ENCODE results near the gene JUNB.
"Not testable (repeated sequence)": the region's sequence is repeated elsewhere in the genome, so short reads cannot be mapped to it uniquely, and the experiment has no call there.

The JUNB gene

GRCh38 chr19:12789098-12789903 is 2.0 kb upstream of the JUNB start:
- DNase-seq: no peak

DNA sequence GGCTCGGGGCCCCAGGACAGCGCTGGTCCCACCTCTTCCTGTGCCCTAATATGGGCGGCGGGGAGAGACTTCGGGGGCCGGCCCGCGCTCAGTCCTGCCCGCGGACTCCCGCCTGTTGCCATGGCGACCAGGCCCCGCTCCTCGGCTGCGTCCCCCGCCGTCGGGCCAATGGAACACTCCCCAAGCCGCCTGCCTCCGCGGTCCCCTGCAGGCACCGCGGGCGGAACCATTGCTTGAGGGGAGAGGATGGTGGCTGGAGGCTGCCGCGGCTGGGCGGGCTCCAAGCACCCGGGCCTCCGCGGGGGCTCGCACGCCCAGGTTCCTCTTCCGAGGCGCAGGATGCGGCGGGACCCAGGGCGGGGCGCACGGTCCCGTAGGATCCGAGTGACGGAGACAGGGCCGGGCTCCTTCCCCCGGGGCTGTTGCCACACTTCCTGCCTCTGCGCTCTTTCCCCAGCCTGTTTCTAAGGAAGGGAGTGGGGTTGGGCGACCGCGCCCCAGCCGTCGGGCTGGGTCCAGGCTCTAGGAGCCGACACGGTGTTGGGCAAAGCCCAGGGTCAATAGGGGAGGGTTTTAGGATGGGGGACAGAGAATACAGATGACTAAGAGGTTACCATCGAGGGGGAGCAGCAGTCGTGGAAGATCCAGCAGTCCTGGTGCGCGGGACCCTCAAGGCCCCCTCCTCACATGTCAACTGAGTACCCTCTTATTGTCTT is 1.2 kb upstream of the JUNB start:
- DNase-seq: peak; percentile 99

DNA sequence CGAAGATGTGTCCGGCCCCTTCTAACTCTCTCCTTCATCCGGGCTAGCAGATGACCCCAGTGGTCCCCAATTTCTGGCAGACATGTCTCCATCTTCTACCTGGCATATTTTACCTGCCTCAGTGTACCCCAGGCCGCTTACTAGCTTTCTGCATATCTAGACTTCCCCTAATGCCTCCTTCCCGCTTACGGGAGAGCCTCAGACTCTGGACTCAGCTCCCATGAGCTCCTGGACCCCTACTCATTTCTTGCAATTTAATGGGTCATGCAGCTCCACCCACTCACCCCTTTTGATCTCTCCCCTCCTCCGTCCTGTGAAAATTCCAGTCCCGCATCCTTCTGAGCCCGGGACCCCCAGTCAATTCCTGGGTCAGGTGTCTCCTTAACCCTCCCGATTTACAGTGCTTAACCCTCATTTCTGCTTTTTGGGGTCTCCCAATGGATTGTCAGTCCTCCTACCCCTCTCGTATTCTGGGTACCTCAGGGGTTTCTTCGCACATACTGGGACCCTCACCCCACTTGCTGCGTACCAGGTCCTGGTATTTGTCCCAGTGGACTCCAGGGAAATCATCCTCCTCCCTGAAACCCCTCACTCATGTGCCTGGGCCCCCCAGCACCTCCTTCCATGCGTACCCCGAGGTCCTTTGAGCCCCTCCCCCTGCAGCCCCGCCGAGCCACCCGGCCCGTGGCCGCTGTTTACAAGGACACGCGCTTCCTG is 500 bp upstream of the JUNB start:
- DNase-seq: no peak

- peak; percentile 67 for DNase-seq
These were observed 966 bp downstream of the JUNB start for GRCh38 chr19:12792051-12792852.

DNA sequence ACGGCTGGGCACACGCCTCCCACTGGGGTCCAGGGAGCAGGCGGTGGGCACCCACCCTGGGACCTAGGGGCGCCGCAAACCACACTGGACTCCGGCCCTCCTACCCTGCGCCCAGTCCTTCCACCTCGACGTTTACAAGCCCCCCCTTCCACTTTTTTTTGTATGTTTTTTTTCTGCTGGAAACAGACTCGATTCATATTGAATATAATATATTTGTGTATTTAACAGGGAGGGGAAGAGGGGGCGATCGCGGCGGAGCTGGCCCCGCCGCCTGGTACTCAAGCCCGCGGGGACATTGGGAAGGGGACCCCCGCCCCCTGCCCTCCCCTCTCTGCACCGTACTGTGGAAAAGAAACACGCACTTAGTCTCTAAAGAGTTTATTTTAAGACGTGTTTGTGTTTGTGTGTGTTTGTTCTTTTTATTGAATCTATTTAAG is 1.6 kb downstream of the JUNB start:
- DNase-seq: no peak

GRCh38 chr19:12793290-12794195 is 2.3 kb downstream of the JUNB start:
- DNase-seq: peak; percentile 97

- DNase-seq: no peak
These were observed 3.1 kb downstream of the JUNB start for GRCh38 chr19:12794196-12794941.

GRCh38 chr19:12794971-12795381 is 3.7 kb downstream of the JUNB start:
- DNase-seq: no peak

DNA sequence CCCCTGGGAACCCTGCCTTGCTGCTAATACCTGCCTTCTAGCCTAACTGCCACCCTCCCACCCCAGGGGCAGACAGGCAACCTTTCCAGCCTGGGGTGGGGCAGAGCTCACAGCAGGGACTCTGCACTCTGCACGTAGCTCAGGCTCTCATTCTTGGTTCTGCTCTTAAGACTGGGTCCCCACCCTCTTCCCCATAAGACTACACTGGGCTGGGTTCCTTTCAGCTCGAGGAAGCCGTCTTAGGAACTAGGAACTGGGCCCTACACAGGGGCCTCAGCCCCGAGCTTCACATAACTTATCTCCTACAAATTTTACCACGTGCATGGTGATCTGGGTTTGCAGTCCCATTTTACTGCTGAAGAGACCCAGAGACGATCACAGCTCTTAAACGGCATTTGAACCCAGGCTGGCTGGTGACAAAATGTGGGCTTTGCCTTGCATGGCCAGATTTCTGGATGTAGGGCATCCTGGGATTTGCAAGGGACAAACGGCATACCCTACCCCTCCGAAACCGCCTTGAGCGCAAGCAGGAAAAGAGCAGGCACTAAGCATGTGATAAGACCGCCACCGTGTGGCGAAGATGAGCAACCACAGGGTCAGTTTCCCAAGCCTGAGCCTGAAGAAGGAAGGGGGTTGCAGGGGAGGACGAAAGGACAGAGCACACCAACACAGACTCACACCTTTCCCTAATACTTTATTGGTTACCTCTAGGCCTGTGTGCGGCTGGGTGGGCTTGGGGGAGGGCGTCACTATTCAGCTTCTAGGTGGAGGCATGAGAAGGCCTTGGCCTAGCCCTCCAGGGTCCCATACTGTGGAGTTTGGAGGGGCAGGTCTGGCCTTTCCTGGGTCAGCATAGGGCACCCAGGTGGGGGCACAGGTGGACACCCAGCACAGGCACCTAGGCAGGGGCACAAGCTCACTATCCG is 5.1 kb downstream of the JUNB start:
- DNase-seq: peak; percentile 75

DNA sequence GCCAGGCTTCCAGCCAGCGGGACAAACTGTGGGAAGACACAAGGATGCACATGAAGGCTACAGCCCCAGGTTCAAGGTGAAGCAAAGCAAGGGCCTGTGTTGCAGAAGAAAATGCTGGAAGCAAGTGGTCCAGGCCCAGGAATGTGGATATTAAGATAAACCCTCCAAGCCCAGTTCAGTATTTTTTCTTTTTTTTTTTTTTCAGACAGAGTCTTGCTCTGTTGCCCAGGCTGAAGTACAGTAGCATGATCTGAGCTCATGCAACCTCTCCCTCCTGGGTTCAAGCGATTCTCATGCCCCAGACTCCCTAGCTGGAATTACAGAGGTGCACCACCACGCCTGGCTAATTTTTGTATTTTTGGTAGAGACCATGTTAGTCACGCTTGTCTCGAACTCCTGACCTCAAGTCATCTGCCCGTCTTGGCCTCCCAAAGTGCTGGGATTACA is 5.9 kb downstream of the JUNB start:
- DNase-seq: no peak

- DNase-seq: not testable (repeated sequence)
These were observed 6.3 kb downstream of the JUNB start for GRCh38 chr19:12797607-12798006.

- no peak for DNase-seq
These were observed 8.6 kb downstream of the JUNB start for GRCh38 chr19:12799742-12800465.

DNA sequence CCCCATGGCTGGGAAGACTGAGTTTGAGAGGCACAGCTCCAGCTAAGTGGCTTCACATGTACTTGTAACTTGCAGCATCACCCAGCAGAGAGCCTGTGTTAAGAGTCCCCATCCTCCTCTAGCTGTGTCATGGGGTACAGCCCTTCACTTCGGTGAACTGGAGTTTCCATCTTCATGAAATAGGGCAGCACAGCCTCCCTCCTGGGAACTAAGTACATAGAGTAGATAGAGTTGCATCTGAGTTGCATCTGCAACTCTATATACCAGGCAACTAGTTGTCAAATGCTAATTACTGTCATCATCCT is 9.1 kb downstream of the JUNB start:
- no peak for DNase-seq

GRCh38 chr19:12800923-12801465 is 9.7 kb downstream of the JUNB start:
- DNase-seq: no peak

GRCh38 chr19:12801466-12802266 is 10.4 kb downstream of the JUNB start, which contains the start of the genes PRDX2 and THSD8:
Gene PRDX2 (minus strand): TSS chr19:12801800. CDS start chr19:12801261, 539 bp downstream.
Gene THSD8 (plus strand): TSS chr19:12802069. CDS start chr19:12802072, 3 bp downstream.
- peak; percentile 75 for DNase-seq

- DNase-seq: no peak
These were observed 11.2 kb downstream of the JUNB start for GRCh38 chr19:12802267-12803106.

- no peak for DNase-seq
These were observed 12.8 kb downstream of the JUNB start for GRCh38 chr19:12804051-12804450.

Measured in CD4-positive, alpha-beta T cell treated with Interferon gamma for 1 hour (primary cell).